Psoas muscle (tissue), 8 donors: ENCODE results near the gene IL1RAPL1. TPM values are rescaled to one million over a fixed set of nuclear protein-coding genes. Genes with fewer than 3 reads are reported as not detected.

Source experiments
- ATAC-seq, 4 donors: fragments of 200-7000 bp; cut with Tn5 transposase; one replicate each; pipeline ENCODE4 v1.9.1; 2020; ENCODE audit warnings: moderate library complexity in 3 of 4, mild to moderate bottlenecking in 2 of 4
- DNase-seq, 2 donors: peaks; one replicate each; pipeline ENCODE4 v3.0.0-alpha.2; 2020
- H3K27ac ChIP-seq: fragments of 200-600 bp; one replicate; pipeline ENCODE4 v1.8.0; 2022
- H3K27me3 ChIP-seq, 3 donors: fragments of 200-600 bp in 1 of 3; one replicate each; pipeline versions ENCODE4 v1.6.1 to v1.8.0; 2013 to 2022; ENCODE audit warnings: low read length in 2 of 3, mild to moderate bottlenecking in 2 of 3, moderate library complexity in 1 of 3; ENCODE audit not compliant: insufficient read depth in 3 of 3
- H3K36me3 ChIP-seq, 2 donors: fragments of 200-600 bp in 1 of 2; one replicate each; pipeline versions ENCODE4 v1.6.1 to v1.8.0; 2013 to 2022; ENCODE audit warnings: low read depth in 1 of 2, mild to moderate bottlenecking in 1 of 2, moderate library complexity in 1 of 2; ENCODE audit not compliant: insufficient read depth in 1 of 2
- H3K4me1 ChIP-seq: fragments of 200-600 bp; one replicate; pipeline ENCODE4 v1.8.0; 2022
- H3K4me3 ChIP-seq: fragments of 200-600 bp; one replicate; pipeline ENCODE4 v1.8.0; 2022; ENCODE audit warnings: mild to moderate bottlenecking
- H3K9me3 ChIP-seq: fragments of 200-600 bp; one replicate; pipeline ENCODE4 v1.8.0; 2022
- WGBS, 3 donors: extraction: QIAGEN DNeasy Blood & Tissue Kit; methylation state at CpG; one replicate each; pipeline versions ENCODE4 v1.1.6 to v1.1.7; 2013; 5-methylcytosine and 5-hydroxymethylcytosine counted together
- intact Hi-C, 2 donors: fragments of 100-400 bp; cut with DNase I; formaldehyde crosslinking; loops; one replicate each; pipeline versions ENCODE4 v1.11.0 to v1.14.2; 2022
- polyA plus RNA-seq, 3 donors: library from polyadenylated mRNA; stranded (reverse); fragments of 200-250 nt; gene quantifications; one replicate each; pipeline ENCODE4 v1.2.3, GENCODE V29; 2013
- total RNA-seq, 4 donors: library from RNA; stranded (reverse); fragmentation: NEBNext Ultra II Directional in 2 of 4; extraction: Animal tissue kit (Norgen Biotek cat#: 25700) in 2 of 4; gene quantifications; one replicate each; pipeline versions ENCODE4 v1.2.1 to v1.2.4, GENCODE V29; 2021 to 2023
- TF ChIP-seq, protein P1 (sequence below): fragments of 200-600 bp; IDR thresholded peaks from one replicate; pipeline ENCODE4 v1.8.0; 2022; ENCODE audit warnings: antibody characterized with exemption
- donor health status: healthy with polysubstance abuse.
- donor health status: DM: no; HTN: no; CAD: no; lungs with moderate emphysema.
- donor health status: Bipolar disorder and iron deficiency.
- donor health status: healthy.
- donor health status: DM: yes; HTN: yes; CAD: no.
- donor health status: DM: no; HTN: no; CAD: no.
- donor health status: DM: no; HTN: no; CAD: no.
- donor health status: DM: yes; HTN: yes; CAD: no.

Gene IL1RAPL1
- total and polyA plus RNA-seq, 7 donors, result 0.04 to 0.50 (median 0.19) TPM; not detected in 1

DNA sequence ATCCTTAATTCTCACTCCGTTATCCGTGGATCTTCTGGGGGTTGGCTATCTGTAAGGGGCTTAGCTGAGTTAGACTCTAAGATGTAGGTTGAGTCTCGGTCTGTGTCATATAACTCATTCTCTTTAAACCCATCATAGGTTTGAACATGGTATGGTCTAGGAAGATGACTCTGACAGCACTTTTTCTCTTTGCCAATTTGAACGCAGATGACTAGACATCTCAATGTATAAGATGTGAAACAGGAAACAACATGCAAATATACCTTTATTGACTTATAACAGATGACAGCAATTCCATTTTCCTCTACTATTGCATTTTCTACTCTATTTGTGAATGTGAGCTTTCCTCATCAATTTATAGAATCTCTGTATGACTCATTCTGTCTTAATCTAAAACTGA, 993.3 kb downstream of the IL1RAPL1 start:
- H3K27me3 ChIP-seq, result no peaks in the 10 kb centered on the region
- ATAC-seq (no peak), DNase-seq (no peak)
- intact Hi-C loops, result no loop called here
- 74 to 93% (median 92%) methylated on average over 4 of the region's 4 CpGs for WGBS, 3 donors
- H3K27ac ChIP-seq, result no peak overlapping the region
- TF ChIP-seq, protein P1, sequence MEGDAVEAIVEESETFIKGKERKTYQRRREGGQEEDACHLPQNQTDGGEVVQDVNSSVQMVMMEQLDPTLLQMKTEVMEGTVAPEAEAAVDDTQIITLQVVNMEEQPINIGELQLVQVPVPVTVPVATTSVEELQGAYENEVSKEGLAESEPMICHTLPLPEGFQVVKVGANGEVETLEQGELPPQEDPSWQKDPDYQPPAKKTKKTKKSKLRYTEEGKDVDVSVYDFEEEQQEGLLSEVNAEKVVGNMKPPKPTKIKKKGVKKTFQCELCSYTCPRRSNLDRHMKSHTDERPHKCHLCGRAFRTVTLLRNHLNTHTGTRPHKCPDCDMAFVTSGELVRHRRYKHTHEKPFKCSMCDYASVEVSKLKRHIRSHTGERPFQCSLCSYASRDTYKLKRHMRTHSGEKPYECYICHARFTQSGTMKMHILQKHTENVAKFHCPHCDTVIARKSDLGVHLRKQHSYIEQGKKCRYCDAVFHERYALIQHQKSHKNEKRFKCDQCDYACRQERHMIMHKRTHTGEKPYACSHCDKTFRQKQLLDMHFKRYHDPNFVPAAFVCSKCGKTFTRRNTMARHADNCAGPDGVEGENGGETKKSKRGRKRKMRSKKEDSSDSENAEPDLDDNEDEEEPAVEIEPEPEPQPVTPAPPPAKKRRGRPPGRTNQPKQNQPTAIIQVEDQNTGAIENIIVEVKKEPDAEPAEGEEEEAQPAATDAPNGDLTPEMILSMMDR, result no peak
- no peaks in the 10 kb centered on the region for H3K4me1 ChIP-seq
- no peaks in the 10 kb centered on the region for H3K36me3 ChIP-seq
- no peaks in the 10 kb centered on the region for H3K9me3 ChIP-seq
- H3K4me3 ChIP-seq, result no peak overlapping the region

DNA sequence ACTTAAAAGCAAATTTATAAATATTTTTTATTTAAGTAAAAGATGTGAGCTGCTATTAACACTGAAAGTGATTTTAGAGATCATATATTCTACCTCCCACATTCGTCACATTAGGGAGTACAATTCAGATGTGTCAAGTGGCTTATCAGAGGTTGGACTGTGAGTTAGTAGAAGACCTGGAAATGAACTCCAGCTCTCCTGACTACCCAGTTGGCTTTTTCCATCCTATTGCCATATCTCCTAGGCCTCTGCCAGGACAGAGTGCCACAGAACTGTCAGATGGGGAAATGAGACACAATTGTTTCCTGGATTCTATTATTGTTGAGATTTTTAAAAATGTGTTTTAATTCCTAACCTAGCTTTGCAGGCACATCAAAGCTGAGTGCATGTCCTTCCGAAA, 994.0 kb downstream of the IL1RAPL1 start:
- DNase-seq, result no peak
- Histone ChIP-seq H3K9me3 (no peaks in the 10 kb centered on the region), H3K4me1 (no peaks in the 10 kb centered on the region), H3K27ac (no peak overlapping the region), H3K4me3 (no peak overlapping the region), H3K36me3 (no peaks in the 10 kb centered on the region), H3K27me3 (no peaks in the 10 kb centered on the region)
- TF ChIP-seq, protein P1, result no peak
- ATAC-seq, result no peak
- intact Hi-C loops, result no loop called here
- WGBS, 3 donors, result 69 to 83% (median 80%) methylated on average over 2 of the region's 2 CpGs

DNA sequence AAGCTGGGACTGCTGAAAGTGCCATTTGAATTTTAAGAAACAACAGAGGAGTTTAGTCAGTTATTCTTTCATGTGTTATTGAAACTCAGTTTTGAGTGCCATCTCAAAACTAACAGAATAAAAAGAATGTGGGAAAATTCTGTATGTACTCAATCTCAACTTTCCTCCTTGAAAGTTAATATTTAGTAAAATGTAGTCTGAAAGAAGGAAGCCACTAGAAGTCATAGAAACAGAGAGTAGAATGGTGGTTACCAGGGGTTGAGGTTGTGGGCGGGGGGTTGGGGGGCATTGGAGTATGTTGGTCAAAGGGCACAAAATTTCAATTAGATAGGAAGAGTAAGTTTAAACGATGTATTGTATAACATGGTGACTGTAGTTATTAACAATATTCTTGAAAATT, 999.9 kb downstream of the IL1RAPL1 start:
- no peaks in the 10 kb centered on the region for H3K27me3 ChIP-seq
- intact Hi-C loops, result no loop called here
- TF ChIP-seq, protein P1, result no peak
- H3K27ac ChIP-seq, result no peak overlapping the region
- WGBS, 3 donors, result 61 to 98% (median 82%) methylated on average over 2 of the region's 2 CpGs
- no peak overlapping the region for H3K4me3 ChIP-seq
- H3K4me1 ChIP-seq, result no peaks in the 10 kb centered on the region
- no peaks in the 10 kb centered on the region for H3K9me3 ChIP-seq
- ATAC-seq (no peak), DNase-seq (no peak)
- H3K36me3 ChIP-seq, result no peaks in the 10 kb centered on the region

DNA sequence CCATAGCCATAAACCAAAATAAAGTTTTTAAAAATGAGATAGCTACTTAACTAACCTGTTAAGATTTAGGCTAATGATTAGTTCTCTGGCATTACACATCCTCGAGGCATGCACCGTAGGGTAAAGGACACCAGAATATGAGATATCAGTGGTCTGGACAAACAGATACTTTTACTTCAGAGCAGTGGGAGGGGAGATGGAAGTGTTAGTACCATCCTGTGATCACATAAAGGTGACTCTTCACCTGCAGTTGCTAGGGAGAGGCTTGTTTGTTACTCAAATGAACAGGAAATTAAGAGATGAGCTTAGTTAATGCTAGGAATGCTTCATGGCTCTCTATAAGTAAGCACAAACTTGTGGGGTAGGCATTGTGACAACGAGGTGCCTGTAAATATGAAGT, 1003.7 kb downstream of the IL1RAPL1 start:
- no peak overlapping the region for H3K27ac ChIP-seq
- TF ChIP-seq, protein P1, result no peak
- DNase-seq (no peak), ATAC-seq (no peak)
- H3K27me3 ChIP-seq, result no peaks in the 10 kb centered on the region
- no peaks in the 10 kb centered on the region for H3K36me3 ChIP-seq
- H3K9me3 ChIP-seq, result peaks cover 6% of the 10 kb centered on the region
- intact Hi-C loops, result no loop called here
- no peaks in the 10 kb centered on the region for H3K4me1 ChIP-seq
- H3K4me3 ChIP-seq, result no peak overlapping the region
- 67 to 90% (median 86%) methylated on average over 3 of the region's 3 CpGs for WGBS, 3 donors

DNA sequence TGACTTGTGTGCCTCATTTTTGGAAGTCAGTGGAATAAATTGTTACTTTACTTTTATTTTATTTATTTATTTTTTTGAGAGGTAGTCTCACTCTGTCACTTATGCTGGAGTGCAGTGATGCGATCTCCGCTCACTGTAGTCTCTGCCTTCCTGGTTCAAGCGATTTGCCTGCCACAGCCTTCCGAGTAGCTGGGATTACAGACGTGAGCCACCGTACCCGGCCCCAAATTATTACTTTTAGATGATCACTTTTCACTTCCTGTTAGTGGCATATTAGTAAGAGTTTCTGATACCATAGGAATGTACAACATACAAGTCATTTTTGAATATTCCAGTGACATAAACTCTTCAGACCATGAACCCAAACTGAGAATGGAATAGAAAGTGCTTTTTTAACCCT, 1017.1 kb downstream of the IL1RAPL1 start:
- 75 to 94% (median 86%) methylated on average over 7 of the region's 7 CpGs for WGBS, 3 donors
- intact Hi-C loops, result no loop called here
- TF ChIP-seq, protein P1, result no peak
- no peaks in the 10 kb centered on the region for H3K9me3 ChIP-seq
- no peaks in the 10 kb centered on the region for H3K36me3 ChIP-seq
- no peaks in the 10 kb centered on the region for H3K27me3 ChIP-seq
- no peak overlapping the region for H3K4me3 ChIP-seq
- DNase-seq, result no peak
- H3K27ac ChIP-seq, result no peak overlapping the region
- ATAC-seq, result no peak
- H3K4me1 ChIP-seq, result no peaks in the 10 kb centered on the region
